ENCODE measurements around the gene APRT.

GRCh38 chr16:88768071-88768783 is 43.5 kb downstream of the APRT start:
- TF ChIP-seq CTCF (IDR thresholded peaks at IDR 0.05) (no peak), POLR2A (IDR thresholded peaks at IDR 0.05) (no peak)

Measured in prostate gland (tissue), 2 donors.